ENCODE data around the gene UXT. TPM values are rescaled to one million over a fixed set of nuclear protein-coding genes. Genes with fewer than 3 reads are reported as not detected.

Gene UXT
- total RNA-seq, 2 donors from 2014 or later: 41.9 to 56.6 TPM

DNA sequence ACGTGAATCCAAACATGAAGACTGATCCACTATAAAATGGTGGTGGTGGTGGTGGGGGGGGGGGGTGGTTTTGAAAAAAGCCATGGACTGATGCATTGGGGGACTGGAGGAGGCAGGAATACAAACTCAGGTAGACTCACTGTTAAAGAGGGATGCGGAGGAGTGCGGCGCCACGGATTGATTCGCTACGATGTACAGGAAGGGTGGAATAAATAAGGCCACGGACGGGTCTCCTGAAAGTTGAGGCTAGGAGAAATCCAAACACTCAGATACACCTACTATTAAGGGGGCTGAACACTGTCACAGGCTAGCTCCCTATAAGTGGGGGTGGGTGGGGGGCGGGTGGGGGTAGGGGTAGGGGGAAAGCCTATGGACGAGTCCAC is 9.2 kb downstream of the UXT start:
- Histone ChIP-seq H3K36me3 (replicated peaks in 1 of 2; ENCODE audit: insufficient read depth in 1 of 2, low read depth in 2 of 2) (no peaks in the 10 kb centered on the region), H3K4me1 (peaks cover 20% of the 10 kb centered on the region), H3K4me3 (no peak overlapping the region), H3K9me3 (no peaks in the 10 kb centered on the region), H3K27me3 (no peaks in the 10 kb centered on the region), H3K27ac (peak overlapping the region in 3 of 4 donors; percentile 57 to 89 (median 88))
- 1% methylated on average over 10 to 11 of the region's 11 CpGs for WGBS, 2 donors
- intact Hi-C loops (cut with DNase I): no loop called here
- TF ChIP-seq CTCF (IDR thresholded peaks at IDR 0.05) (no peak), POLR2A (IDR thresholded peaks at IDR 0.05) (no peak)
- no peak for ATAC-seq
- no peak for DNase-seq

DNA sequence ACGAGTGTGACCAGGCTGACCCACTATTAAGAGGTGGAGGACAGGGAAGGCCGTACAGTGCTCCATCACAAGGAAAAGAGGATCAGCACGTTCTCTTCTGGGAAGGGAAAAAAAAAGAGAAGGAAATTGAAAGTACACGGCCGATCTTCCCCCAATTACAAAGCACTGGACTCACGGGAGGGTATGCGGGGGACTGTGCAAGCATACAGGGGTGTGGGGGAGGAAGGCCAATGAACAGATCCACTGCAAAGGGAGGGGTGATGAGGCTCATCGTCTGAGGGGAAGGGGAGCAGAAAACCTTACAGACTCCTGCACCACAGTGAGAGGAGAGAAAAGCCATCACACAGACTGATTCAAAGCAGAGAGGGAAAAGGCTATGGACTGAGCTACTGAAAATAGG is 9.7 kb downstream of the UXT start:
- no peak overlapping the region for H3K4me3 ChIP-seq
- DNase-seq (no peak), ATAC-seq (no peak)
- H3K4me1 ChIP-seq: peaks cover 20% of the 10 kb centered on the region
- intact Hi-C loops (cut with DNase I): no loop called here
- 24 to 29% methylated on average over 8 of the region's 8 CpGs for WGBS, 2 donors
- no peaks in the 10 kb centered on the region for H3K27me3 ChIP-seq
- H3K27ac ChIP-seq: no peak overlapping the region
- TF ChIP-seq POLR2A (IDR thresholded peaks at IDR 0.05) (no peak), CTCF (IDR thresholded peaks at IDR 0.05) (no peak)
- no peaks in the 10 kb centered on the region for H3K9me3 ChIP-seq
- H3K36me3 ChIP-seq (replicated peaks in 1 of 2; ENCODE audit: insufficient read depth in 1 of 2, low read depth in 2 of 2): no peaks in the 10 kb centered on the region

- WGBS, 2 donors: 71 to 82% methylated on average over 2 of the region's 2 CpGs
Measured at GRCh38 chrX:47648376-47648775, 10.6 kb downstream of the UXT start.

DNA sequence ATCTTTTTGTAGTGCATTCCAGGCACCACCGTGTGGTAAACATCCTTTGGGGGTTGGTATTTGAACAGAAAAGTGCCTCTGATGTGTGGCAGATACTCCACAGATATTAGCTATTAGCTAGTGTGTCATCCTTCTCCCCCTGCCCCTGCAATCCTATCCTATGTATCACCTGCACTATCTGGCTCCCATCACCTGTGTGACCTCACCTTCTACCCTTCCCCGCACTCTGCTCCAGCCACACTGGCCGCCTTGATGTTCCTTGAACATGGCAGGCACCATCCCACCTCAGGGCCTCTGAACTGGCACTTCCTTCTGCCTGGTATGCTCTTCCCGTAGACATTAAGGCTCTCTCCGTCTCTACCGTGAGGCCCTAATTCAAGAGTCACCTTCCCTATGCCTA is 12.3 kb downstream of the UXT start:
- no peaks in the 10 kb centered on the region for H3K9me3 ChIP-seq
- TF ChIP-seq CTCF (IDR thresholded peaks at IDR 0.05): no peak
- no peak for TF ChIP-seq POLR2A (IDR thresholded peaks at IDR 0.05)
- no peaks in the 10 kb centered on the region for H3K36me3 ChIP-seq (replicated peaks in 1 of 2; ENCODE audit: insufficient read depth in 1 of 2, low read depth in 2 of 2)
- H3K4me1 ChIP-seq: peaks cover 17% of the 10 kb centered on the region
- ATAC-seq (no peak), DNase-seq (no peak)
- H3K4me3 ChIP-seq: no peak overlapping the region
- 83 to 87% methylated on average over 6 of the region's 6 CpGs for WGBS, 2 donors
- no peaks in the 10 kb centered on the region for H3K27me3 ChIP-seq
- H3K27ac ChIP-seq: no peak overlapping the region
- intact Hi-C loops (cut with DNase I): no loop called here

More at GRCh38 chrX:47648376-47648775, 10.6 kb downstream of the UXT start:
- no peak overlapping the region for H3K27ac ChIP-seq
- H3K36me3 ChIP-seq (replicated peaks in 1 of 2; ENCODE audit: insufficient read depth in 1 of 2, low read depth in 2 of 2): no peaks in the 10 kb centered on the region
- ATAC-seq: no peak
- TF ChIP-seq CTCF (IDR thresholded peaks at IDR 0.05): no peak
- no peak for TF ChIP-seq POLR2A (IDR thresholded peaks at IDR 0.05)
- no peak overlapping the region for H3K4me3 ChIP-seq
- H3K9me3 ChIP-seq: no peaks in the 10 kb centered on the region
- DNase-seq: no peak
- H3K4me1 ChIP-seq: peaks cover 20% of the 10 kb centered on the region
- intact Hi-C loops (cut with DNase I): no loop called here
- no peaks in the 10 kb centered on the region for H3K27me3 ChIP-seq

GRCh38 chrX:47645530-47645929 is 13.4 kb downstream of the UXT start:
- H3K4me3 ChIP-seq: no peak overlapping the region
- no peaks in the 10 kb centered on the region for H3K36me3 ChIP-seq (replicated peaks in 1 of 2; ENCODE audit: insufficient read depth in 1 of 2, low read depth in 2 of 2)
- 55 to 79% methylated on average over 5 to 10 of the region's 10 CpGs for WGBS, 2 donors
- peaks cover 12% of the 10 kb centered on the region for H3K4me1 ChIP-seq
- H3K27me3 ChIP-seq: no peaks in the 10 kb centered on the region
- no peak overlapping the region for H3K27ac ChIP-seq
- TF ChIP-seq CTCF (IDR thresholded peaks at IDR 0.05) (no peak), POLR2A (IDR thresholded peaks at IDR 0.05) (no peak)
- DNase-seq: no peak
- ATAC-seq: no peak
- no peaks in the 10 kb centered on the region for H3K9me3 ChIP-seq
- intact Hi-C loops (cut with DNase I): no loop called here
